K562 (cell line): ENCODE data around the gene KCNE1. TPM values are rescaled to one million over a fixed set of nuclear protein-coding genes. Genes with fewer than 3 reads are reported as not detected.

Experiments used
- ATAC-seq: fragments of 200-7000 bp; cut with Tn5 transposase; 3 replicates; pipeline ENCODE4 v1.9.1; 2020; ENCODE audit warnings: moderate library complexity
- BruUV-seq: library from RNA; stranded (reverse); fragments of 400-500 nt; replicated peaks from 2 replicates; lab custom pipeline; 2021; lab: Mats Ljungman, UMichigan
- CTCF ChIA-PET: fragments of 300-600 bp; formaldehyde crosslinking; extraction: SDS; loops from one replicate; lab custom pipeline; 2021; ENCODE audit warnings: low intra/inter-chr PET ratio; lab: Yijun Ruan, JAX
- POLR2A ChIA-PET: fragments of 300-600, 350-650 bp; sonication (Branson Sonifier 250); formaldehyde crosslinking; extraction: SDS; loops from one replicate; lab custom pipeline; 2021; ENCODE audit warnings: antibody characterized with exemption, inconsistent platforms; lab: Yijun Ruan, JAX
- DNase-seq, 4 experiments: peaks; one replicate each; pipeline versions ENCODE4 v3.0.0 to v3.0.0-alpha.2; 2011 to 2018; ENCODE audit warnings: low spot score in 3 of 4, mixed read lengths in 3 of 4; ENCODE audit errors: extremely low read depth in 1 of 4
- FAIRE-seq: peaks from 2 replicates; lab custom pipeline; 2011; peaks lifted over from hg19 to GRCh38; lab: Jason Lieb, UNC
- H2AFZ ChIP-seq: 2 replicates; pipeline ENCODE4 v1.6.0; 2011; ENCODE audit warnings: low read depth, low read length, control low read depth, inconsistent platforms
- H3K27ac ChIP-seq: fragments of 200-600 bp; 3 replicates; pipeline ENCODE4 v1.8.0; 2011; ENCODE audit warnings: low read depth, mild to moderate bottlenecking, control low read depth, inconsistent platforms, low read length, moderate library complexity, mixed read lengths; ENCODE audit errors: extremely low read depth
- H3K27me3 ChIP-seq, 2 experiments: fragments of 300-600 bp in 1 of 2; 2 replicates in 1 of 2; 3 replicates in 1 of 2; pipeline versions ENCODE4 v1.6.0 to v1.8.0; 2011; ENCODE audit warnings: inconsistent platforms in 2 of 2, low read length in 2 of 2, mild to moderate bottlenecking in 1 of 2, mixed read lengths in 1 of 2, moderate library complexity in 1 of 2; ENCODE audit not compliant: control insufficient read depth in 2 of 2, insufficient read depth in 2 of 2
- H3K36me3 ChIP-seq: fragments of 300-600 bp; 3 replicates; pipeline ENCODE4 v1.8.0; 2011; ENCODE audit warnings: mild to moderate bottlenecking, low read length, inconsistent platforms; ENCODE audit not compliant: control insufficient read depth, insufficient read depth
- H3K4me1 ChIP-seq, 2 experiments: fragments of 200-600 bp in 1 of 2; replicated peaks in 1 of 2; 2 replicates in 1 of 2; 3 replicates in 1 of 2; pipeline versions ENCODE4 v1.5.1 to v1.8.0; 2011; ENCODE audit warnings: inconsistent platforms in 2 of 2, low read length in 2 of 2, mild to moderate bottlenecking in 1 of 2, mixed read lengths in 1 of 2, moderate library complexity in 1 of 2; ENCODE audit not compliant: control insufficient read depth in 2 of 2, insufficient read depth in 2 of 2
- H3K4me2 ChIP-seq: 2 replicates; pipeline ENCODE4 v1.6.1; 2011; ENCODE audit warnings: low read length, control low read depth, inconsistent platforms, mixed read lengths; ENCODE audit not compliant: insufficient read depth
- H3K4me3 ChIP-seq: fragments of 200-600 bp; sonication (generic), shearing (Covaris generic); 2 replicates; pipeline ENCODE4 v1.5.1; 2016; ENCODE audit warnings: control low read depth, inconsistent platforms
- H3K79me2 ChIP-seq: fragments of 200-600 bp; 3 replicates; pipeline ENCODE4 v1.8.0; 2011; ENCODE audit warnings: low read length, inconsistent platforms; ENCODE audit not compliant: control insufficient read depth, insufficient read depth
- H3K9ac ChIP-seq, 2 experiments: 2 replicates each; pipeline versions ENCODE4 v1.6.0 to v1.6.1; 2011; ENCODE audit warnings: low read depth in 2 of 2, low read length in 2 of 2, control low read depth in 1 of 2, inconsistent platforms in 1 of 2, mild to moderate bottlenecking in 1 of 2, mixed read lengths in 1 of 2; ENCODE audit not compliant: insufficient read depth in 1 of 2
- H3K9me1 ChIP-seq: one replicate; pipeline ENCODE4 v1.6.0; 2011; ENCODE audit warnings: inconsistent platforms, mild to moderate bottlenecking, low read length, moderate library complexity; ENCODE audit not compliant: control insufficient read depth, insufficient read depth
- H3K9me3 ChIP-seq: replicated peaks from 2 replicates; pipeline ENCODE4 v1.5.1; 2011; ENCODE audit warnings: low read depth, low read length, inconsistent platforms; ENCODE audit not compliant: control insufficient read depth, insufficient read depth
- H4K20me1 ChIP-seq: replicated peaks from 2 replicates; pipeline ENCODE4 v1.6.1; 2011; ENCODE audit warnings: low read length, inconsistent platforms, mixed read lengths; ENCODE audit not compliant: control insufficient read depth, insufficient read depth
- ELK3 ChIP-seq: fragments of 450-650 bp; formaldehyde crosslinking; IDR thresholded peaks from 2 replicates; pipeline ENCODE4 v1.4.0; 2020; ENCODE audit warnings: mild to moderate bottlenecking
- HNRNPUL1 ChIP-seq: fragments of 200-400 bp; formaldehyde crosslinking; IDR thresholded peaks from 2 replicates; pipeline ENCODE4 v1.6.1; 2017; ENCODE audit warnings: low read length
- HOMEZ ChIP-seq: fragments of 250-450 bp; sonication (Bioruptor Pico); IDR thresholded peaks from 2 replicates; pipeline ENCODE4 v1.4.0; 2020; ENCODE audit warnings: mild to moderate bottlenecking, moderate library complexity
- NR3C1 ChIP-seq: sonication (generic); formaldehyde crosslinking; IDR thresholded peaks from 2 replicates; pipeline ENCODE4 v1.8.1; 2022; ENCODE audit warnings: missing genetic modification reagents
- SREBF2 ChIP-seq: sonication (generic); formaldehyde crosslinking; IDR thresholded peaks from 2 replicates; pipeline ENCODE4 v1.4.0; 2020; ENCODE audit warnings: mild to moderate bottlenecking, missing genetic modification reagents
- TAF9B ChIP-seq: fragments of 450-650 bp; IDR thresholded peaks from 2 replicates; pipeline ENCODE4 v1.6.1; 2018; ENCODE audit warnings: mild to moderate bottlenecking; ENCODE audit not compliant: partially characterized antibody
- ZBTB43 ChIP-seq: sonication (generic); formaldehyde crosslinking; IDR thresholded peaks from 2 replicates; pipeline ENCODE4 v1.8.0; 2023; ENCODE audit warnings: mild to moderate bottlenecking, missing genetic modification reagents
- ZKSCAN8 ChIP-seq: fragments of 200-800 bp; sonication (Bioruptor generic); IDR thresholded peaks from 2 replicates; pipeline ENCODE4 v1.6.1; 2016; ENCODE audit warnings: missing genetic modification characterization, missing compliant biosample characterization
- ZNF431 ChIP-seq: sonication (generic); formaldehyde crosslinking; IDR thresholded peaks from 2 replicates; pipeline ENCODE4 v1.8.0; 2022; ENCODE audit warnings: mild to moderate bottlenecking, missing genetic modification reagents
- ZNF583 ChIP-seq: fragments of 250-450 bp; sonication (Bioruptor Pico); IDR thresholded peaks from 2 replicates; pipeline ENCODE4 v1.4.0; 2020
- ZNF644 ChIP-seq: fragments of 200-800 bp; sonication (Bioruptor generic); IDR thresholded peaks from 2 replicates; pipeline ENCODE4 v1.6.1; 2016; ENCODE audit warnings: low read depth, missing genetic modification characterization, missing compliant biosample characterization
- WGBS: fragments of 100-300 bp; shearing (Covaris generic); methylation state at CpG from one replicate; pipeline ENCODE4 v1.1.6; 2016; ENCODE audit warnings: low coverage, mixed read lengths; ENCODE audit not compliant: insufficient coverage; ENCODE audit errors: missing lambda C conversion rate; 5-methylcytosine and 5-hydroxymethylcytosine counted together
- in situ Hi-C: fragments of 300-500 bp; cut with MboI; formaldehyde crosslinking; loops from 4 replicates; pipeline ENCODE4 v1.15.0; 2018; ENCODE audit warnings: inconsistent platforms, mixed read lengths
- intact Hi-C: fragments of 100-400 bp; cut with micrococcal nuclease; formaldehyde crosslinking; loops from 2 replicates; pipeline ENCODE4 v1.14.2; 2022
- polyA plus RNA-seq, 8 experiments: library from polyadenylated mRNA; depleted of rRNA in 4 of 8; stranded (reverse) in 5 of 8; unstranded in 3 of 8; fragments of >200 nt; fragmentation: Nextera tagmentation in 2 of 8; fragmentation: Illumina TruSeq in 1 of 8; extraction: Ambion mirVana in 2 of 8; extraction: Trizol in 1 of 8; gene quantifications; 2 replicates each; pipeline versions ENCODE4 v1.2.1 to v1.2.3, GENCODE V29; 2011 to 2014; ENCODE audit warnings: inconsistent platforms in 1 of 8, missing spikeins in 1 of 8
- total RNA-seq, 7 experiments: library from RNA; depleted of rRNA in 6 of 7; stranded (reverse); fragments of >200 nt in 6 of 7; fragmentation: Illumina TruSeq in 2 of 7; extraction: Trizol in 2 of 7; gene quantifications; 2 replicates each; pipeline versions ENCODE4 v1.2.1 to v1.2.3, GENCODE V29; 2011 to 2021; ENCODE audit warnings: low replicate concordance in 1 of 7

KCNE1 gene
- total and polyA plus RNA-seq, 9 of the 15 experiments (the other 6 are each of a cell fraction or from before 2014, with no cell fraction given) = 0.05 to 0.22 (median 0.11) TPM; not detected in 3

- Histone ChIP-seq H3K4me2 (no peak overlapping the region), H3K27me3 (peaks cover 8 to 10% of the 10 kb centered on the region in 2 experiments; a peak in 4 of 5 replicates), H3K9me3 (no peaks in the 10 kb centered on the region), H4K20me1 (no peaks in the 10 kb centered on the region), H3K27ac (no peak overlapping the region), H3K4me1 (0 out of 5 replicates have a peak, but pooled peaks cover 0 to 3% of the 10 kb centered on the region in 2 experiments), H3K36me3 (no peaks in the 10 kb centered on the region), H2AFZ (no peak overlapping the region), H3K9ac (no peak overlapping the region), H3K9me1 (no peaks in the 10 kb centered on the region), H3K4me3 (no peak overlapping the region), H3K79me2 (no peaks in the 10 kb centered on the region)
- no peak; the same call in 2 of the 3 replicates for ATAC-seq
- DNase-seq = no peak
- no peak for FAIRE-seq
- BruUV-seq = no TSS peak
- POLR2A ChIA-PET = interaction anchor here (0.6 to 1.6 kb wide), 4 partner anchors 13 to 109 kb away, joined by 3 to 6 read pairs (median 3); no protein-coding TSS in a partner anchor
- in situ Hi-C loops = no loop called here
- TF ChIP-seq ZBTB43 (CRISPR knock-in tag) (no peak), NR3C1 (CRISPR knock-in tag) (no peak), HNRNPUL1 (no peak), TAF9B (no peak), SREBF2 (CRISPR knock-in tag) (no peak), HOMEZ (CRISPR knock-in tag) (no peak), ZNF583 (CRISPR knock-in tag) (no peak), ZKSCAN8 (CRISPR knock-in tag) (no peak), ZNF644 (tag) (no peak), ZNF431 (CRISPR knock-in tag) (no peak), ELK3 (CRISPR knock-in tag) (no peak)
- CTCF ChIA-PET = interaction anchor here (0.9 to 2.7 kb wide), 4 partner anchors 72 to 119 kb away, joined by 4 to 18 read pairs (median 6); no protein-coding TSS in a partner anchor
- intact Hi-C loops = no loop called here
- 55% methylated on average over 3 of the region's 5 CpGs for WGBS
These were observed 829 bp downstream of the KCNE1 start for GRCh38 chr21:34511181-34511580.
